ENCODE results near the gene ABCA5.
A peak's percentile ranks its signal among the peaks of the same experiment; 100 is the strongest.
"Not testable (repeated sequence)": the region's sequence is repeated elsewhere in the genome, so short reads cannot be mapped to it uniquely, and the experiment has no call there.

ABCA5 gene

DNA sequence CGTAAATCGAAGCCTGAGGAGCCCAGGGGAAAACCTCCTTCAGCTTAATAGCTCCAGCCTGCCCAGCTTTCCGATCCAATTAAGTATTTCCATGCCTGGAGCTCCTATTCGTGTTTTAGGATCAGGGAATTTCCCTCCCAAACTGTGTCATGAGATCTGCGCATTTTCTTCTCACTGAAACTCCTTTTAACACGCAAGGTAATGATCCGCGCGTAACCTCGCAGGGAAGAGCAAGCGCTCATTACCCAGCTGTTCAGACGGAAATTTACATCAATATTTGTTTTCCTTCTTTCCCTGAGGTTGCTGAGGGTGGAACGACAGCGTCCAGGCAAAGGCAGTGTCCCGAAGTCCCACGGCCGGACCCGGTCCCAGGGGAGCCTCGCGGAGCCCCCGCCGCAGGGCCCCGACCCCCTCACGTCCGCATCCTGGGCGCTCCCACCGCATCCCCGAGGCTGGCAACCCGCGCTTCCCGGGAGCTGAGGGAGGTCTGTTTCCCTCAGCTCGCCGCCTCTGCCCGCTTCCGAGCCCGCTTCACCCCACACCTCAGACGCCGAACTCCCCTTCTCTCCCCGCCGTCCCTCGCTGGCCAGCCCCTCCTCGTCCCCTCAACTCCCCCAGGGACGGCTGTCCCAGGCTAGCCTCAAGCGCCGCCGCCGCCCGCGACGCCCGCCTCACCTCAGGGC is 415 bp downstream of the ABCA5 start:
- DNase-seq: peak; percentile 9

GRCh38 chr17:69325518-69326376 is 1.2 kb downstream of the ABCA5 start:
- DNase-seq: no peak

- no peak for DNase-seq
Observed at GRCh38 chr17:69323806-69324205, 3.1 kb downstream of the ABCA5 start.

- DNase-seq: no peak
Observed at GRCh38 chr17:69320908-69321238, 6.1 kb downstream of the ABCA5 start.

- DNase-seq: no peak
Observed at GRCh38 chr17:69320210-69320907, 6.6 kb downstream of the ABCA5 start.

DNA sequence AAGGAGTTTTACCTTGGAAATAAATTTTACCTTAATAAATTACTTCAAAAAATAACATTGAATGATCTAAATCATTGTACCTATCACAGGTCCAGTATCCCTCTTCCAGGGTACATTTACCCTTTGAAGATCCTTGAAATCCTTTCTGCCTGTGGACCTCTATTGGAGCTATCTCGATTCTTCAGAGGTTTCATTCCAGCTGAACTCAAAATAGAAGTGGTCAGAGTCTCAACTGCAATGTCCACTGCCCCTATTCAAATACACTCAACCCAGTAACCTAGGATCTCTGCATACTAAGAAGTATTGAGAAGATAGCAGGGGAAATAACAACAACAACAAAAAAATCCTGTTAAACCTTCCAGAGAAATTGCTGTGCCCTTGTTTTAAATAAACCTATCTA is 9.3 kb downstream of the ABCA5 start:
- DNase-seq: no peak

DNA sequence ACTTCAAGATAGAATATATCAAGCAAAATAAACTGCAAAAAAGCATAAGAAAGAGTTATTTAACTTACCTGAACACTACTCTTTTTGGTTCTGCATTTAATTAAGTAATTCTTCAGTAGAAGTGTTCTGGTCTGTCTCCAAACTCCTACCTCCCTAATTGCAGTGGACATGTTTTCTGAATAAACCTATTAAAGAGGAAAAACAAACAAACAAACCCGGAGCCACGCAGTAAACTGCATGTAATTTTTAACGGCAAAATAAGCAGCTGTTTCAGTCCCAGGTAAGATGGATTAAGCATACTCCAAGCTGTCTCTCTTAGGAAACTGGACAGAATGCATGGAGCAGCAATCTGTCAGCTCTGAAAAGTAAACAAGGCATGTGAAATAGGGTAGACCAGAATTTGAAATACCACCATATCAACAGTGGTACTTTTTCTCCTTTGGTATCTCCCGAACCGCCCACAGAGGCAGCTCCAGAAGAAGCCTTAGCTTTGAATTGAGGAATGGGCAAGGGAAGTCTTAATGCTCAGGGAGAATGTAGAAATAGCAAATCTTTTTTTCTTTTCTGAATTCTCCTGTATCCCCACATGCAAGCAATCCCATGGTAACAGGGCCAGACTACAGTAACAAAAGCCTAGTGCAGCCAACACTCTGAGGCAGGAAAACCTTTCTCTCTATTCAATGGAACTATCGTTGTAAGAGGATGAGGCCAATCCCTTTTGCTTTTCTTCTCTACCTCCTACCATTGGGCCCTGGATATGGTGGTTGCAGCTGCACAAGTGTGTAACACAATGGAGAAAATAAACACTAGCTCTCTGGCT is 12.5 kb downstream of the ABCA5 start:
- no peak for DNase-seq

DNA sequence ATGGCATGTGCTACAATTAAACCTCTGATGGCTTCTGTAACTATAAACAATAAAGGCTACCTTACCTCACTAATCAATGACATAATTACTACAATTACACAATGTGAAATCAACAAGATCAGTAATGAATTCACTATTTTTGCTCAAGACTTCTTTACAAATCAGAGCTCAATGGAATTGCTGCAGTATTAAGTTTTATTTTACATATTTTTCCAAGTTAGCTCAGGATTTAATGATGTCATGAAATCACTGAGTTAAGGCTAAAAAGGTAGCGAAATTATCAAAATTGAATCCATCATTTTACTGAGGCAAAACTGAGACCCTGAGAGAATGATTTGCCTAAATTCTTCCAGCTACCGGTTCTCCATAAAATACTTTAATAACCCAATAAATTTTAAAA is 21.8 kb downstream of the ABCA5 start:
- no peak for DNase-seq

- DNase-seq: no peak
Observed at GRCh38 chr17:69302682-69303081, 24.3 kb downstream of the ABCA5 start.

GRCh38 chr17:69300222-69300621 is 26.7 kb downstream of the ABCA5 start:
- no peak for DNase-seq

DNA sequence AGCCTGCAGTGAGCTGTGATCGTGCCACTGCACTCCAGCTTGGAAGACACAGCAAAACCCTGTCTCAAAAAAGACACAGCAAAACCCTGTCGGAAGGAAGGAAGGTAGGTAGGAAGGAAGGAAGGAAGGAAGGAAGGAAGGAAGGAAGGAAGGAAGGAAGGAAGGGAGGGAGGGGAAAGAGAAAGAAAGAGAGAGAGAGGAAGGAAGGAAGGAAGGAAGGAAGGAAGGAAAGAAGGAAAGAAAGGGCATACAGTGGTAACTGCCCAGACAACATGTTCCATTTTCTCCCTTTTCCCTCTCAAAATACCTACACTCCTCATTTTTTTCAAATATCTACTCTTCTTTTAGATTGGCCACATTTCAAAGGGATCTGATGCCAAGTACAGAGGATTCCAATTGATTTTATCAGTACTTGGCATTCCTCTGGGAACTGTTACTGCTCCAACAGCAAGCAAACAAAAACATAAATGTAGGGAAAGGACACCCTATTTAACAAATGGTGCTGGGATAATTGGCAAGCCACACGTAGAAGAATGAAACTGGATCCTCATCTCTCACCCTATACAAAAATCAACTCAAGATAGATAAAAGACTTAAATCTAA is 28.7 kb downstream of the ABCA5 start:
- DNase-seq: not testable (repeated sequence)

- DNase-seq: no peak
Observed at GRCh38 chr17:69287168-69287567, 39.8 kb downstream of the ABCA5 start.

DNA sequence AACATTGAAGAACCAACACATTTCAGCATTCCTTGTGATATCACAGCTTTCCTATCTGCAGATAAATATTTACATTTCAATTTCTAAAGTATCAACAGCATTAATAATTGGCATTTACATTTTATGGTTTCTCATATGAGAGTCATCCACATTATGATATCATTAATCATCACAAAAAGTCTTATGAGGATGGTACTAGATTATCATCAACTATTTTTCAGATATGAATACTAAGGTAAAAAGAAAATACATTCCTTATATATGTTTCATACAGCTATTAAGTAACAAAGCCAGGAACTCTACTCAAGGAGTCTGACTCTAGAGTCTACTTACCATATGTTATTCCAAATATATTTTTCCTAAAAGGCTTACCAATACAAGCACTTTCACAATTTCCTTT is 40.7 kb downstream of the ABCA5 start:
- no peak for DNase-seq

DNA sequence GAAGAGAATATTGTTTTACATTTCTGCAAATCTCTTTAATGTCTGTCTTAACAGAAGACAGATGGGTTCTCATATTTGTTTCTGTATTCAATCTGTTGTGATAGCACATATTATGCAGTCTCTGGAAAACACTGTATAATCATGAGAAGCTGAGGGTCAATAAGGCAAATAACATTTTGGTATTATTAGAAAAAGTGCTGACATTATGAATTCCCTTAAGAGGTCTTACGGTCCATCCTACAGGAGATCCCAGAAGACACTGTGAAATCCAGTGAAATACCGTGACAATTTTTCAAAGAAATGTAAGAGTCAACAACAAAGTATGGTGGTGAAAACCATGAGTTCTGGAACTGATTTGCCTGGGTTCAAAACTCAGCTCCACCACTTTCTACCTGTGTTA is 42.3 kb downstream of the ABCA5 start:
- no peak for DNase-seq

GRCh38 chr17:69282002-69282401 is 44.9 kb downstream of the ABCA5 start:
- no peak for DNase-seq

GRCh38 chr17:69276279-69276678 is 50.7 kb downstream of the ABCA5 start:
- DNase-seq: not testable (repeated sequence)

GRCh38 chr17:69275751-69276150 is 51.2 kb downstream of the ABCA5 start:
- DNase-seq: no peak

- DNase-seq: no peak
Observed at GRCh38 chr17:69271023-69271422, 55.9 kb downstream of the ABCA5 start.

DNA sequence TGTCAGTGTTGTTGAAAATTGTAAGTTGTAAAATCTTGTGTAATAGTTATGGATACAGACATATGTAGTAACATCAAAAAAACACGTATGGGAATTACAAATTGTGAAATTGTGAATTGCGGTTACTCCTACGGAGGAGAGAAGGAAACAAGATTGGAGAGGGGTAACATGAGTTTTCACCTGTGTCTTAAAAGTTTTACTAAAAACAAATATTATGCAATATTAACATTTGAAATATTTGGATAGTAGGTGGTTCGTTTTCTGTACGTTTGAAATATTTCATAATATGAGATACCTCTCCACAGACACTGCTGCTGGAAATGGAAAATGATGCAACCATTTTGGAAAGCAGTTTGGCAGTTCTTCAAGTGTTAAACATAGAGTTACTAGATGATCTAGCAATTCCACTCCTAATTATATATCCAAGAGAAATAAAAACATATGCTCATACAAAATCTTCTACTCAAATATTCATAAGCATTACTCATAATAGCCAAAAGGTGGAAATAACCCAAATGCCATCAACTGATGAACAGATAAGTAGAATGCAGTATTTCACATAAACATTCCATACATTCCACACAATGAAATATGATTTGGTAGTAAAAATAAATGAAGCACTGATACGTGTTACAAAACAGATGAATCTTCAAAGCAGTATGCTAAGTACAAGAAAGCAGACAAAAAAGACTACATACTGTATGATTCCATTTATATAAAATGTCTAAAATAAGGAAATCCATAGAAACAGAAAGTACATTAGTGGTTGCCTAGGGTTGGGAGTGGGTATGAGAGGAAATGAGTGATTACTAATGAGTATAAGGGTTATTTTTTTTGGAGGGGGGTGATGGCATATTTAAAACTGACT is 57.6 kb downstream of the ABCA5 start:
- no peak for DNase-seq

DNA sequence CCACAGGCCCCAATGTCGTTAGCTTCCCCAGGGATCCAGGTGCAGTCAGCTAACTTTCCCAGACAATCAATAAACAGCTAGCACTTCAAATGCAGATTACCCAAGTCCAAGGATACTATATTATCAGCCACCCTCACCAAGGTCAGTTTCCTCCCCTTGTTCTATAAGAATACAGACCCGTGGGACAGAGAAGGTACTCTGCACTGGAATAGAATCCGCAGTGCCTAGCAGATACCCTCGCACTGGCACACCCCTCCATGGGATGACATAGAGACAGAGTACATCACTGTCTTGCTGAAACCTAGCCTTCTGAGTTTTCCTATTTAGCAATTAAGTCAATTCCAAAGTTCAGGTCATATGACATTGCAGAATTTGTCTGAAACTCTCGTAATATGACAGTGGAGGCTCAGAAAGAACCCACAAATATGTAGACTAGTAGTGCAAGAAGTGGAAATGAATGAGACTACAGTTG is 58.4 kb downstream of the ABCA5 start:
- no peak for DNase-seq

DNA sequence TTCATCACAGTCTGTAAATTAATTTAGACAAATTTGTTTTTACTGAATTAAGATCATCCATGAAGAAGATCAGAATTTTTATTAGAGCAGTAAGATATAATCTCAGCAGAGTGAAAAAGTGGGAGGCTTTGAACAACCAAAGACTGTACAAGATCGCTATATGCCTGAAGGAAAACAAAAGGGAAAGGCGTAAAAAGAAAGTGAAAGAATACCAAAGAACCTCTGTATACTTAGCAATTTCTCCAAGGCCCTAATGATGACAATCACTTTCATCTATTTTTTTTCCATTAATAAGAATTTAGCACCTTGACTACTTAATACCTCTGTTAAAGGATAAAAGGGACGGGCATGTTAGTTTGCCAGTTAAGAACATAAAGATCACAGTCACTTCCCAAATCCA is 59.7 kb downstream of the ABCA5 start:
- no peak for DNase-seq
